HT1080 (cell line): ENCODE measurements around the gene ADAMTS2. TPM values are rescaled to one million over a fixed set of nuclear protein-coding genes. Genes with fewer than 3 reads are reported as not detected.
A peak's percentile ranks its signal among the peaks of the same experiment; 100 is the strongest.

ENCODE experiments used
- DNase-seq: peaks from one replicate; pipeline ENCODE4 v3.0.0-alpha.2; 2015; ENCODE audit warnings: low read depth
- total RNA-seq: library from RNA; depleted of rRNA; stranded (reverse); fragments of >200 nt; shearing (Covaris generic); gene quantifications from 2 replicates; pipeline ENCODE4 v1.2.3, GENCODE V29; 2014

Gene ADAMTS2
- total RNA-seq, 1 experiment from 2014 or later, result 0.69 TPM

DNA sequence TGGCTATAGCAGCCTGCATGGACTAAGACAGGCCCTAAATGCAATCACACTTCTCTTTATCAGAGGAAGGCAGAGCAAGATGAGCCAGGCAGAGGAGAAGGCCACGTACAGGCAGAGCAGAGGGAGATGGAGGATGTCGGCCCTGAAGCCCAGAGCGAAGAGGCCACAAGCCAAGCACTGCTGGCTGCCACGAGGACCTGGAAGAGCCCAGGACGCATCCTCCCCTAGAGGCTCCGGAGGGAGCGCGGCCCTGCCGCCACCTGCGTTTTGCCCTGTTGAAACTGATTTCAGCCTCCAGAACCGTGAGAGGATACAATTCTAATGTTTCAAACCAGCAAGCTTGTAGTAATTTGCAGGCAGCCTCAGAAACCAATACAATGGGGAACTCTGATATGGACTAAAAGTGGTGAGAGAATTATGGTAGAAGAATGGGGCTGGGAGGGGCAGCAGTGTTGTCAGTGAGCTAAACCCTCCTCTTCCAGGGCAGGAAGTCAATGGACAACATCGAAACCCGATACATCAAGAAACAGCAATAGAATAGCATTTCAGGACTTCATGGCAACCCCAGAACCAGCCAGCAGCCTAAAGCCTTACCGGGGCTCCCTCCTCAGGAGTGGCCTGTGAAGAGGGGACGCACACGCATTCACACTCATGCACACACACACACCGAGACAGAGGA is 32.6 kb downstream of the ADAMTS2 start:
- no peak for DNase-seq

DNA sequence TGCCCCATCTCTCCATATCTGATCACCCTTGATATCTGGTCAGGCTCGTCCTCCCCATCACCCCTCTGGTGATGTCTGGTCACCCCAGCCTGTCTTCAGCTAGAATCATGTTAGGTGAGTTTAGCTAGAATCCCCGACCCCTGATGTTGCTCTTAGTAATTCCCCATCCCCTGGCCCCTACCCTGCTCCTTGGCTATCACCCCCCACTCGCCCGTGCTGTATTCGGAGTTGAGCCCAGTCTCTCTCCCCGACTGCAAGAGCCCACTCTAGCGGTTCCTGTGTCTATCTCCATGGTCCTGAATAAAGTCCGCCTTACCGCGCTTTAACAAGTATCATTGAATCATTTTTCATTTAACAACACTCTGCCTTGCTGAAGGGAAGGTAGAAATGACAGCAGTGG is 33.7 kb downstream of the ADAMTS2 start:
- no peak for DNase-seq

DNA sequence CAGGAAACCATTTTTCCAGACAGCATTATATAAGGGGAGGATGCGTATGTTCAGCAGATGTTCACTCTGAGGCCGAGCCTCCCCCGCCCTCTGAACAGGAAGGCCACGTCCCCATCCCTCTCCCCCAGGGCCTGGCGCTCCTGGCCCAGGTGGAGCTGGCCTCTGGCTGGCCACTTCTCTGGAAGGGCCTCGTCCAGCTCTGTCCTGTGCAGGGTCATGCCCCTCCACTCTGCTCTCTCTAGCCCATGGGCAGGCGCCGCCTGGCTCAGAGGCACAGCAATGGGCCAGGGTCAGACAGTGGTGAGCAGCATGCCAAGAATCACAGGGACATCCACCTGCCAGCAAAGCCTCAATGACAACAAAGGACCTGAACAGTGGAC is 34.2 kb downstream of the ADAMTS2 start:
- DNase-seq, result no peak

DNA sequence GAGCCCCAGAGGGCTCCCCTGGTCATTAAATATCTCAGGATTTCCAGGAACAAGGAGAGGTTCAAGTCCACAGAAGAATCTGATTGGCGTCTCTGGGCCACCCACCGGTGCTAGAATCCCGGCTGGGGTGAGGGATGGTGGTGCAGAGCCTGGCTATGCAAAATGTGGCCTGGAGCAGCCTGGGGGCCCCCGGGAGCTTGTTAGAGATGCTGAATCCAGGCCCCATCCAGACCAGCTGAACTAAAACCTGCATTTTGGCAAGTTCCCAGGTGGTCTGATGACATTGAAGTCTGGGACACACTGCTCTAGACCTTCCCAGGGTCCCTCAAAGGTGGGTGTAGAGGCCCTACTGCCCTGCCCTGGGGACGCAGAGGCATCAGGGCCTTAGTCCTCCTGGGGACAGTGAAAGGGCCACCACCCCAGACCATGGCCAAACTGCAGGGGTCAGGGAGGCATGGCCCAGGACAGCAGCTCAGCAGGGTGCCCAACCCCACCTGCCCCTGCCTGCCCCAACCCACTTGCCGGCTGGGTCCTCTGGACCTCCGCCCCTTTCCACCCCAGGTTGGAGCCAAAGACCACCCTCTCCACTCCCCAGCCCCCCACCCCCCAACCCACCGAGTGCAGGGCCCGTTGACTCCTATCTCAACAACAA is 34.7 kb downstream of the ADAMTS2 start:
- no peak for DNase-seq

- no peak for DNase-seq
Measured at GRCh38 chr5:179309751-179310320, 35.4 kb downstream of the ADAMTS2 start.

DNA sequence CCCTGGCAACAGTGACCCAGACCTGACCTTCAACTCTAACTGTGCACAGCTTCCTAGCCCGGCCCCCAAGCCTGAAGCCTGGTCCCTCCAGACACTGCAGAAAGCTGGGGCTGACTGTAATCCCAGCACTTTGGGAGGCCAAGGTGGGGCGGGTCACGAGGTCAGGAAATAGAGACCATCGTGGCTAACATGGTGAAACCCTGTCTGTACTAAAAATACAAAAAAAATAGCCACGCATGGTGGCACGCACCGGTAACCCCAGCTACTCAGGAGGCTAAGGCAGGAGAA is 35.9 kb downstream of the ADAMTS2 start:
- DNase-seq, result no peak

- DNase-seq, result no peak
Measured at GRCh38 chr5:179308563-179309382, 36.5 kb downstream of the ADAMTS2 start.

DNA sequence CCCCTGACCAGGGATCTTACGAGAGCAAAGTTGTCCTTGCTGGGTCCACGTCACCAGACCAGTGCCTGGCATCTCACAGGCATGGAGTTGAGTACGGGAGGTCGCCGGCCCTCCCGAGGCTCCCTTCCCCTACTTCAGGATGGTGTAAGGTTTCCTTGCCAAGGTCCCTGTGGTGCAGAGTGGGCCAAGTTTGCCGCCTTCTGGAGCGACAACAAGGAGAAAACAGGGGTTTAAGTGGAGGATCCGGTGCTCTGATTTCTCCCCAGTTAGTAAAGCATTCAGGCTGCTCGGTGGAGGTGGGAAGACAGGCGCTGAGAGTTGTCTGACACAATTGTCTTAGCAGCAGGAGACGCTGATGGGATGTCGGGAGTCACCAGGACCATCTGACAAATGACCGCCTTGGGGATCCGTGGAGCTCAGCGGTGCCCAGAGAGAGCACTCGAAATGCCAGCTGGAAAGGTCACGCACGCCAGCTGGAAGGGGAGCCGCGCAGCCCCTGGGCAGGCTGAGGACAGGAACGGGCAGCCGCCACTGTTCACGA is 37.3 kb downstream of the ADAMTS2 start:
- DNase-seq, result no peak

GRCh38 chr5:179307013-179307800 is 38.1 kb downstream of the ADAMTS2 start:
- DNase-seq, result no peak

GRCh38 chr5:179306191-179307012 is 38.9 kb downstream of the ADAMTS2 start:
- DNase-seq, result no peak

DNA sequence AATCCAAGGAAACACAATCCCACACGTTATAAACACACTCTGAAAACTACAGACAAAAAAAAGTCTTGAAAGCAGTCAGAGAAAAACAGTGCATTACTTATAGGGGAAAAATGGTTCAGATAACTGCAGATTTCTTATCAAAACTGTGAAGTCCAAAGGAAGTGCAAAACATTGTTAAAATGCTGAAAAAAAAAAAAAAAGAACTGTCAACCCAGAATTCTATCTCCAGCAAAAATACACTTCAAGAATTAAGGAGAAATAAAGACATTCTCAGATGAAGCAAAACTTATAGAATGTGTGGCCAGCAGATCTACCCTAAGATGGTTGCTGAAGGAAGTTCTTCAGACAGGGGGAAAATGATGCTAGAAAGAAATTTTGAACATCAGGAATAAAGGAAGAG is 40.4 kb downstream of the ADAMTS2 start:
- no peak for DNase-seq

- peak; percentile 16 for DNase-seq
Measured at GRCh38 chr5:179304466-179304865, 40.8 kb downstream of the ADAMTS2 start.

- DNase-seq, result no peak
Measured at GRCh38 chr5:179303451-179304200, 41.6 kb downstream of the ADAMTS2 start.

GRCh38 chr5:179302499-179303185 is 42.6 kb downstream of the ADAMTS2 start:
- DNase-seq, result no peak

- no peak for DNase-seq
Measured at GRCh38 chr5:179301796-179302195, 43.5 kb downstream of the ADAMTS2 start.

DNA sequence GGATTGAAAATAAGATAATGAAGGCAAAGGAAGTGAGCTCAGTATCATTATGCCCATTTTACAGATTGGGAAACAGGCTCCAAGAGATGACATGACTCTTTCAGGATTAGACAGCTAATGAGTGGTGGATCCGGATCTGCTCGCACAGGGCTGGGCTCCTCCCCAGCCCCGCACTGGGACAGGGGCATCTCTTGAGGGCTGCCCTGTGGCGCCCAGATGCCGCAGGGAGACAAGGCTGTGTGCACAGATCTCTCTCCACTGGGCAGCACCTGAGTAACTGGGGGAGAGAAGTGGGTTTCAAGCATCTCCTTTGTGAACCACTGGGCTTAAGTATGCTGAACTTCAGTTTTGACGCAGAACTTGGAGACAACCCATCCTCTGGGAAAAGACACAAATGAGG is 43.9 kb downstream of the ADAMTS2 start:
- DNase-seq, result no peak

DNA sequence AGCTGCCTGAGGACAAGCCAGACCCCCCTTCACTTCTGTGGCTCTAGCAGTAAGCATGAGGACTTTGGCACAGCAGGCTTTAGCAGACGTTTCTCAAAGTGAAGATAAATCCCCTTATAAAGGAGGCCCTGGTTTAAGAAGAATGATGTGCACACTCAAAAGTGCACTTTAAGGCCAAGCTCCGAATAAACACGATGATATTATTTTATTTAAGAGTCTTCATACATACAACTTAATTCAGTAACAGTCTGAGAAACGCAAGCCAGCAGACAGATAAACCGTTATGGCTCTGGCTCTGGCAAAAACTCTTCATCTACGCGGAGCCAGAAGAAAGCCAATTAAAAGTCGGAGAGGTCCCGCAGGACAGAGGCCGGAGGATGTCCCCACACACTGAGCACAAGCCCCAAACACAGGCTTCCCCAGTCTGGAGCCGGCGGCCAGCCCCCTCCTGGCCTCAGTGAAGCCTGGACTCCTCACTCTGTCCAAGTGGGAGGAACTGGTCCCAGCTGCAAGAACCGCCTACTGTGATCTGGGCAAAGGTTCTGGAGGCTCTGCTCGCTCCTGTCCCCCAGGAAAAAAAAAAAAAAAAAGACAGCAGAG is 44.6 kb downstream of the ADAMTS2 start:
- DNase-seq, result no peak

GRCh38 chr5:179298181-179298993 is 46.9 kb downstream of the ADAMTS2 start:
- DNase-seq, result no peak
